Naive thymus-derived CD4-positive, alpha-beta T cell (primary cell): Measurements from ENCODE around the gene ANKRD44. TPM values are rescaled to one million over a fixed set of nuclear protein-coding genes. Genes with fewer than 3 reads are reported as not detected.

Experiments used
- ATAC-seq: fragments of 150-1000 bp; cut with Tn5 transposase; 2 replicates; pipeline ENCODE4 v1.10.0; 2021; ENCODE audit warnings: mild to moderate bottlenecking, moderate library complexity
- CTCF ChIA-PET: fragments of 350-600 bp; sonication (Branson Sonifier 250); formaldehyde crosslinking; loops from one replicate; lab custom pipeline; 2021; ENCODE audit warnings: antibody characterized with exemption; lab: Charles Lee
- POLR2A ChIA-PET: fragments of 350-600 bp; sonication (Branson Sonifier 250); formaldehyde crosslinking; loops from one replicate; lab custom pipeline; 2021; ENCODE audit warnings: antibody characterized with exemption, inconsistent platforms; lab: Charles Lee
- DNase-seq, 9 donors: peaks; one replicate each; pipeline versions ENCODE4 v3.0.0 to v3.0.0-alpha.2; 2020 to 2022; ENCODE audit warnings: mixed read lengths in 1 of 9
- H3K27ac ChIP-seq: one replicate; pipeline ENCODE4 v1.7.0; 2013; ENCODE audit warnings: mild to moderate bottlenecking, low read depth, low read length, moderate library complexity
- H3K27me3 ChIP-seq, 2 donors: one replicate each; pipeline ENCODE4 v1.7.0; 2013; ENCODE audit warnings: low read length in 2 of 2, mild to moderate bottlenecking in 2 of 2, moderate library complexity in 2 of 2; ENCODE audit not compliant: control insufficient read depth in 2 of 2, insufficient read depth in 2 of 2
- H3K36me3 ChIP-seq, 3 experiments: 1 replicate in 2 of 3; 2 replicates in 1 of 3; pipeline ENCODE4 v1.7.0; 2013; ENCODE audit warnings: low read length in 3 of 3, mild to moderate bottlenecking in 3 of 3, moderate library complexity in 1 of 3; ENCODE audit not compliant: insufficient read depth in 3 of 3, control insufficient read depth in 2 of 3
- H3K4me1 ChIP-seq, 2 donors: one replicate each; pipeline ENCODE4 v1.7.0; 2013; ENCODE audit warnings: low read length in 2 of 2, mild to moderate bottlenecking in 2 of 2, moderate library complexity in 1 of 2; ENCODE audit not compliant: control insufficient read depth in 2 of 2, insufficient read depth in 2 of 2
- H3K4me3 ChIP-seq: 2 replicates; pipeline ENCODE4 v1.7.0; 2013; ENCODE audit warnings: mild to moderate bottlenecking, low read length
- H3K9me3 ChIP-seq, 3 experiments: 1 replicate in 2 of 3; 2 replicates in 1 of 3; pipeline ENCODE4 v1.7.0; 2013; ENCODE audit warnings: low read length in 3 of 3; ENCODE audit not compliant: control insufficient read depth in 2 of 3
- H3K27ac Mint-ChIP-seq, 9 donors: one replicate each; pipeline ENCODE4 v1.8.0; 2020 to 2022; ENCODE audit warnings: mixed read lengths in 9 of 9, mild to moderate bottlenecking in 8 of 9, moderate library complexity in 5 of 9, inconsistent platforms in 2 of 9
- H3K27me3 Mint-ChIP-seq, 5 donors: one replicate each; pipeline ENCODE4 v1.8.0; 2021 to 2022; ENCODE audit warnings: mixed read lengths in 5 of 5, mild to moderate bottlenecking in 1 of 5
- H3K36me3 Mint-ChIP-seq, 5 donors: one replicate each; pipeline ENCODE4 v1.8.0; 2020 to 2022; ENCODE audit warnings: mixed read lengths in 5 of 5, mild to moderate bottlenecking in 3 of 5, inconsistent platforms in 1 of 5
- H3K4me1 Mint-ChIP-seq, 7 donors: one replicate each; pipeline ENCODE4 v1.8.0; 2020 to 2022; ENCODE audit warnings: mixed read lengths in 7 of 7, mild to moderate bottlenecking in 3 of 7, inconsistent platforms in 1 of 7
- H3K4me3 Mint-ChIP-seq, 10 donors: one replicate each; pipeline ENCODE4 v1.8.0; 2020 to 2022; ENCODE audit warnings: mild to moderate bottlenecking in 10 of 10, mixed read lengths in 10 of 10, moderate library complexity in 6 of 10, inconsistent platforms in 2 of 10
- H3K9me3 Mint-ChIP-seq, 11 donors: one replicate each; pipeline ENCODE4 v1.8.0; 2020 to 2022; ENCODE audit warnings: mixed read lengths in 11 of 11, mild to moderate bottlenecking in 4 of 11, inconsistent platforms in 1 of 11, moderate library complexity in 1 of 11
- intact Hi-C, 2 donors: fragments of 100-400 bp; cut with micrococcal nuclease; formaldehyde crosslinking; loops; one replicate each; pipeline ENCODE4 v1.15.1; 2023
- polyA plus RNA-seq, 2 donors: library from polyadenylated mRNA; unstranded; fragments of 300-500 nt; fragmentation: Illumina TruSeq; gene quantifications; one replicate each; pipeline ENCODE4 v1.2.3, GENCODE V29; 2021
- total RNA-seq, 6 experiments: library from RNA in 5 of 6; stranded (reverse) in 5 of 6; gene quantifications; 1 replicate in 5 of 6; 2 replicates in 1 of 6; pipeline ENCODE4 v1.2.3 and lab custom pipeline; 2021 to 2026

Gene ANKRD44
- total and polyA plus RNA-seq, 7 experiments from 2014 or later = 88.6 to 296 (median 235) TPM

GRCh38 chr2:197115325-197115724 lies 195.3 kb downstream of the ANKRD44 start:
- ATAC-seq (no peak), DNase-seq (no peak)
- H3K27me3 ChIP-seq = no peaks in the 10 kb centered on the region
- H3K27me3 Mint-ChIP-seq = no peaks in the 10 kb centered on the region
- CTCF ChIA-PET = interaction anchor here (0.6 to 5.7 kb wide), 4 partner anchors 7 to 374 kb away, joined by 3 to 44 read pairs (median 11); no protein-coding TSS in a partner anchor
- H3K27ac Mint-ChIP-seq = peak overlapping the region; percentile 1 to 95 (median 82)
- no peaks in the 10 kb centered on the region for H3K9me3 Mint-ChIP-seq
- peak overlapping the region in 1 of 10 donors; percentile 56 for H3K4me3 Mint-ChIP-seq
- H3K9me3 ChIP-seq = no peaks in the 10 kb centered on the region
- peaks cover 3 to 38% (median 14%) of the 10 kb centered on the region in 3 experiments for H3K36me3 ChIP-seq
- POLR2A ChIA-PET = interaction anchor here (1.2 to 1.4 kb wide), 2 partner anchors 76 to 320 kb away, joined by 3 read pairs; partner anchors contain the start of gene SF3B1
- H3K27ac ChIP-seq = peak overlapping the region; percentile 63
- peaks cover 17 to 34% (median 21%) of the 10 kb centered on the region in 5 donors for H3K36me3 Mint-ChIP-seq
- H3K4me3 ChIP-seq = no peak overlapping the region
- peaks cover 0 to 13% of the 10 kb centered on the region in 2 donors for H3K4me1 ChIP-seq
- intact Hi-C loops = loop anchor here in 1 of 2 donors (2.0 kb wide), 1 partner anchor 31 kb away; no protein-coding TSS in a partner anchor
- peaks cover 23 to 58% (median 49%) of the 10 kb centered on the region in 7 donors for H3K4me1 Mint-ChIP-seq

GRCh38 chr2:197113275-197113711 lies 197.3 kb downstream of the ANKRD44 start:
- intact Hi-C loops = loop anchor here (1.0 to 5.0 kb wide), 8 partner anchors 39 to 265 kb away; partner anchors contain the start of gene ANKRD44 (in 1 of the 2)

GRCh38 chr2:197109326-197109725 lies 201.3 kb downstream of the ANKRD44 start:
- Histone ChIP-seq H3K27ac (no peak overlapping the region), H3K9me3 (no peaks in the 10 kb centered on the region), H3K4me1 (peaks cover 0 to 5% of the 10 kb centered on the region in 2 donors), H3K27me3 (no peaks in the 10 kb centered on the region), H3K36me3 (peaks cover 5 to 61% (median 16%) of the 10 kb centered on the region in 3 experiments), H3K4me3 (no peak overlapping the region)
- Mint-ChIP-seq H3K27me3 (no peaks in the 10 kb centered on the region), H3K36me3 (peaks cover 0 to 32% (median 3%) of the 10 kb centered on the region in 5 donors), H3K4me3 (no peak overlapping the region), H3K9me3 (no peaks in the 10 kb centered on the region), H3K27ac (peak overlapping the region in 1 of 9 donors; percentile 5), H3K4me1 (peaks cover 0 to 33% (median 13%) of the 10 kb centered on the region in 7 donors)
- CTCF ChIA-PET = interaction anchor here (0.7 to 1.0 kb wide), 2 partner anchors 59 to 218 kb away, joined by 4 to 5 read pairs; no protein-coding TSS in a partner anchor
- DNase-seq (no peak), ATAC-seq (no peak)
- intact Hi-C loops = no loop called here
- POLR2A ChIA-PET = interaction anchor here (0.6 kb wide), 1 partner anchor 222 kb away, joined by 4 read pairs; no protein-coding TSS in a partner anchor

More at GRCh38 chr2:197113275-197113711, 197.3 kb downstream of the ANKRD44 start:
- peak overlapping the region; percentile 36 to 95 (median 76) for H3K27ac Mint-ChIP-seq
- DNase-seq (peak in 7 of 9 donors; percentile 22 to 58 (median 42)), ATAC-seq (peak; percentile 70)
- H3K27me3 Mint-ChIP-seq = no peaks in the 10 kb centered on the region
- Histone ChIP-seq H3K9me3 (no peaks in the 10 kb centered on the region), H3K4me1 (peaks cover 0 to 13% of the 10 kb centered on the region in 2 donors), H3K27me3 (no peaks in the 10 kb centered on the region), H3K27ac (peak overlapping the region; percentile 1), H3K4me3 (no peak overlapping the region), H3K36me3 (peaks cover 5 to 44% (median 13%) of the 10 kb centered on the region in 3 experiments)
- CTCF ChIA-PET = interaction anchor here (0.5 to 5.7 kb wide), 52 partner anchors 10 to 1456 kb away, joined by 3 to 44 read pairs (median 6); partner anchors contain the start of genes ANKRD44, HSPD1, HSPE1 and SLC39A10
- POLR2A ChIA-PET = interaction anchor here (0.7 to 2.1 kb wide), 11 partner anchors 9 to 271 kb away, joined by 3 to 7 read pairs (median 3); no protein-coding TSS in a partner anchor
- H3K4me3 Mint-ChIP-seq = no peak overlapping the region
- H3K9me3 Mint-ChIP-seq = no peaks in the 10 kb centered on the region
- peaks cover 3 to 29% (median 14%) of the 10 kb centered on the region in 5 donors for H3K36me3 Mint-ChIP-seq
- peaks cover 21 to 43% (median 38%) of the 10 kb centered on the region in 7 donors for H3K4me1 Mint-ChIP-seq

GRCh38 chr2:197108758-197109157 lies 201.8 kb downstream of the ANKRD44 start:
- ATAC-seq = no peak
- H3K4me1 ChIP-seq = peaks cover 0 to 4% of the 10 kb centered on the region in 2 donors
- no peaks in the 10 kb centered on the region for H3K9me3 ChIP-seq
- no peaks in the 10 kb centered on the region for H3K27me3 ChIP-seq
- CTCF ChIA-PET = interaction anchor here (0.7 to 1.0 kb wide), 2 partner anchors 59 to 218 kb away, joined by 4 to 5 read pairs; no protein-coding TSS in a partner anchor
- intact Hi-C loops = no loop called here
- Mint-ChIP-seq H3K9me3 (no peaks in the 10 kb centered on the region), H3K27me3 (no peaks in the 10 kb centered on the region), H3K27ac (peak overlapping the region in 3 of 9 donors; percentile 16 to 56 (median 21)), H3K4me1 (peaks cover 0 to 27% (median 13%) of the 10 kb centered on the region in 7 donors), H3K4me3 (no peak overlapping the region), H3K36me3 (peaks cover 0 to 32% (median 3%) of the 10 kb centered on the region in 5 donors)
- POLR2A ChIA-PET = no interaction called here
- no peak for DNase-seq
- no peak overlapping the region for H3K4me3 ChIP-seq
- H3K36me3 ChIP-seq = peaks cover 5 to 65% (median 16%) of the 10 kb centered on the region in 3 experiments
- H3K27ac ChIP-seq = no peak overlapping the region

GRCh38 chr2:197107291-197108269 lies 203.0 kb downstream of the ANKRD44 start:
- no peaks in the 10 kb centered on the region for H3K27me3 ChIP-seq
- intact Hi-C loops = no loop called here
- Mint-ChIP-seq H3K27me3 (no peaks in the 10 kb centered on the region), H3K9me3 (no peaks in the 10 kb centered on the region), H3K4me3 (no peak overlapping the region), H3K36me3 (peaks cover 0 to 38% (median 10%) of the 10 kb centered on the region in 5 donors), H3K27ac (peak overlapping the region in 7 of 9 donors; percentile 21 to 91 (median 55)), H3K4me1 (peaks cover 0 to 23% (median 11%) of the 10 kb centered on the region in 7 donors)
- DNase-seq = no peak
- no peak overlapping the region for H3K27ac ChIP-seq
- no peak for ATAC-seq
- H3K4me1 ChIP-seq = no peaks in the 10 kb centered on the region
- H3K4me3 ChIP-seq = no peak overlapping the region
- no peaks in the 10 kb centered on the region for H3K9me3 ChIP-seq
- POLR2A ChIA-PET = interaction anchor here (0.9 kb wide), 1 partner anchor 282 kb away, joined by 4 read pairs; no protein-coding TSS in a partner anchor
- peaks cover 11 to 72% (median 16%) of the 10 kb centered on the region in 3 experiments for H3K36me3 ChIP-seq
- CTCF ChIA-PET = interaction anchor here (0.7 to 1.3 kb wide), 3 partner anchors 9 to 786 kb away, joined by 3 to 4 read pairs (median 3); no protein-coding TSS in a partner anchor

- DNase-seq (no peak), ATAC-seq (no peak)
- POLR2A ChIA-PET = no interaction called here
- peaks cover 18 to 67% (median 18%) of the 10 kb centered on the region in 3 experiments for H3K36me3 ChIP-seq
- Mint-ChIP-seq H3K9me3 (no peaks in the 10 kb centered on the region), H3K27me3 (no peaks in the 10 kb centered on the region), H3K4me3 (no peak overlapping the region), H3K27ac (peak overlapping the region in 4 of 9 donors; percentile 4 to 67 (median 40)), H3K36me3 (peaks cover 4 to 56% (median 26%) of the 10 kb centered on the region in 5 donors), H3K4me1 (peaks cover 9 to 33% (median 17%) of the 10 kb centered on the region in 7 donors)
- CTCF ChIA-PET = no interaction called here
- no peak overlapping the region for H3K27ac ChIP-seq
- no peak overlapping the region for H3K4me3 ChIP-seq
- no peaks in the 10 kb centered on the region for H3K9me3 ChIP-seq
- no peaks in the 10 kb centered on the region for H3K4me1 ChIP-seq
- intact Hi-C loops = no loop called here
- H3K27me3 ChIP-seq = no peaks in the 10 kb centered on the region
These were observed 207.2 kb downstream of the ANKRD44 start for GRCh38 chr2:197103363-197103762.
